ENCODE data around the gene LOXL1. TPM values are rescaled to one million over a fixed set of nuclear protein-coding genes. Genes with fewer than 3 reads are reported as not detected.

LOXL1 gene
- total RNA-seq, 1 donor from 2014 or later, result 5.3 TPM

- Histone ChIP-seq H3K27me3 (ENCODE audit: control insufficient read depth, insufficient read depth, low read length) (no peaks in the 10 kb centered on the region), H3K4me3 (ENCODE audit: low read depth, low read length) (no peak overlapping the region), H3K36me3 (ENCODE audit: control insufficient read depth, insufficient read depth, low read length) (peaks cover 1% of the 10 kb centered on the region)
- no peak for TF ChIP-seq CTCF (IDR thresholded peaks at IDR 0.05; ENCODE audit: insufficient read depth, low read length, severe bottlenecking)
- FAIRE-seq (no peak), DNase-seq (ENCODE audit: low read depth) (no peak)
These were observed 60.0 kb downstream of the LOXL1 start for GRCh38 chr15:73986055-73986775.

- no peak for DNase-seq (ENCODE audit: low read depth)
- no peak for TF ChIP-seq CTCF (IDR thresholded peaks at IDR 0.05; ENCODE audit: insufficient read depth, low read length, severe bottlenecking)
- no peak for FAIRE-seq
- H3K36me3 ChIP-seq (ENCODE audit: control insufficient read depth, insufficient read depth, low read length), result peaks cover 1% of the 10 kb centered on the region
- no peaks in the 10 kb centered on the region for H3K27me3 ChIP-seq (ENCODE audit: control insufficient read depth, insufficient read depth, low read length)
- no peak overlapping the region for H3K4me3 ChIP-seq (ENCODE audit: low read depth, low read length)
These were observed 60.5 kb downstream of the LOXL1 start for GRCh38 chr15:73986776-73987056.

GRCh38 chr15:73987250-73987649, 61.0 kb downstream of the LOXL1 start:
- no peak for FAIRE-seq
- no peak for TF ChIP-seq CTCF (IDR thresholded peaks at IDR 0.05; ENCODE audit: insufficient read depth, low read length, severe bottlenecking)
- DNase-seq (ENCODE audit: low read depth), result no peak
- peaks cover 1% of the 10 kb centered on the region for H3K36me3 ChIP-seq (ENCODE audit: control insufficient read depth, insufficient read depth, low read length)
- no peak overlapping the region for H3K4me3 ChIP-seq (ENCODE audit: low read depth, low read length)
- H3K27me3 ChIP-seq (ENCODE audit: control insufficient read depth, insufficient read depth, low read length), result no peaks in the 10 kb centered on the region

GRCh38 chr15:73987681-73988444, 61.6 kb downstream of the LOXL1 start:
- no peak overlapping the region for H3K4me3 ChIP-seq (ENCODE audit: low read depth, low read length)
- DNase-seq (ENCODE audit: low read depth) (peak; percentile 88), FAIRE-seq (peak; percentile 90)
- no peak for TF ChIP-seq CTCF (IDR thresholded peaks at IDR 0.05; ENCODE audit: insufficient read depth, low read length, severe bottlenecking)
- H3K27me3 ChIP-seq (ENCODE audit: control insufficient read depth, insufficient read depth, low read length), result no peaks in the 10 kb centered on the region
- peaks cover 1% of the 10 kb centered on the region for H3K36me3 ChIP-seq (ENCODE audit: control insufficient read depth, insufficient read depth, low read length)

- FAIRE-seq, result no peak
- Histone ChIP-seq H3K36me3 (ENCODE audit: control insufficient read depth, insufficient read depth, low read length) (peaks cover 1% of the 10 kb centered on the region), H3K27me3 (ENCODE audit: control insufficient read depth, insufficient read depth, low read length) (no peaks in the 10 kb centered on the region), H3K4me3 (ENCODE audit: low read depth, low read length) (no peak overlapping the region)
- TF ChIP-seq CTCF (IDR thresholded peaks at IDR 0.05; ENCODE audit: insufficient read depth, low read length, severe bottlenecking), result no peak
- DNase-seq (ENCODE audit: low read depth), result no peak
These were observed 62.2 kb downstream of the LOXL1 start for GRCh38 chr15:73988445-73988969.
